HEK293T (cell line): ENCODE results near the gene VWA3B.

Experiments used
- CTCF ChIA-PET: fragments of 350-600 bp; formaldehyde crosslinking; extraction: SDS; loops from one replicate; lab custom pipeline; 2021; ENCODE audit warnings: antibody characterized with exemption, inconsistent platforms; lab: Yijun Ruan, JAX
- POLR2A ChIA-PET: fragments of 350-600 bp; formaldehyde crosslinking; extraction: SDS; loops from one replicate; lab custom pipeline; 2020; ENCODE audit warnings: antibody characterized with exemption, inconsistent platforms; lab: Yijun Ruan, JAX
- DNase-seq: peaks from one replicate; pipeline ENCODE4 v3.0.0; 2012; ENCODE audit warnings: mixed read lengths; ENCODE audit errors: extremely low spot score
- ARNT ChIP-seq: fragments of 450-650 bp; IDR thresholded peaks from 2 replicates; pipeline ENCODE4 v1.6.1; 2017; ENCODE audit warnings: mild to moderate bottlenecking
- BHLHE40 ChIP-seq: fragments of 450-650 bp; IDR thresholded peaks from 2 replicates; pipeline ENCODE4 v1.6.1; 2016; ENCODE audit warnings: mild to moderate bottlenecking, moderate library complexity, borderline replicate concordance
- CTBP1 ChIP-seq: fragments of 450-650 bp; IDR thresholded peaks from 2 replicates; pipeline ENCODE4 v1.6.1; 2016; ENCODE audit warnings: borderline replicate concordance
- ELF4 ChIP-seq: fragments of 450-650 bp; IDR thresholded peaks from 2 replicates; pipeline ENCODE4 v1.6.1; 2017; ENCODE audit warnings: antibody characterized with exemption
- FOXA1 ChIP-seq: fragments of 450-650 bp; IDR thresholded peaks from 2 replicates; pipeline ENCODE4 v1.6.1; 2016; ENCODE audit warnings: mild to moderate bottlenecking
- FOXK2 ChIP-seq: fragments of 450-650 bp; IDR thresholded peaks from 2 replicates; pipeline ENCODE4 v1.6.1; 2016; ENCODE audit warnings: mild to moderate bottlenecking
- FOXM1 ChIP-seq: fragments of 450-650 bp; IDR thresholded peaks from 2 replicates; pipeline ENCODE4 v1.6.1; 2017; ENCODE audit warnings: mild to moderate bottlenecking, borderline replicate concordance
- HDGF ChIP-seq: fragments of 450-650 bp; IDR thresholded peaks from 2 replicates; pipeline ENCODE4 v1.6.1; 2017; ENCODE audit warnings: antibody characterized with exemption, borderline replicate concordance
- L3MBTL2 ChIP-seq: fragments of 450-650 bp; conservative IDR thresholded peaks from 2 replicates; pipeline ENCODE4 v1.6.1; 2016; ENCODE audit warnings: mild to moderate bottlenecking
- LEF1 ChIP-seq: fragments of 450-650 bp; IDR thresholded peaks from 2 replicates; pipeline ENCODE4 v1.6.1; 2017; ENCODE audit warnings: mild to moderate bottlenecking, borderline replicate concordance
- NFRKB ChIP-seq: fragments of 450-650 bp; IDR thresholded peaks from 2 replicates; pipeline ENCODE4 v1.6.1; 2016; ENCODE audit warnings: mild to moderate bottlenecking, moderate library complexity
- PKNOX1 ChIP-seq: fragments of 450-650 bp; IDR thresholded peaks from 2 replicates; pipeline ENCODE4 v1.6.1; 2016
- SP1 ChIP-seq: fragments of 450-650 bp; IDR thresholded peaks from 2 replicates; pipeline ENCODE4 v1.6.1; 2017
- SUZ12 ChIP-seq: fragments of 450-650 bp; IDR thresholded peaks from 2 replicates; pipeline ENCODE4 v1.6.1; 2016; ENCODE audit warnings: mild to moderate bottlenecking
- TARDBP ChIP-seq: fragments of 450-650 bp; IDR thresholded peaks from 2 replicates; pipeline ENCODE4 v1.6.1; 2016
- ZNF384 ChIP-seq: fragments of 450-650 bp; IDR thresholded peaks from 2 replicates; pipeline ENCODE4 v1.6.1; 2016

VWA3B gene

GRCh38 chr2:98308068-98308467 is 221.1 kb downstream of the VWA3B start:
- no peak for DNase-seq
- ChIA-PET CTCF (no interaction called here), POLR2A (no interaction called here)
- TF ChIP-seq FOXM1 (no peak), TARDBP (no peak), FOXK2 (no peak), L3MBTL2 (no peak), SP1 (no peak), ARNT (no peak), PKNOX1 (no peak), CTBP1 (no peak), SUZ12 (no peak), LEF1 (no peak), FOXA1 (no peak), NFRKB (no peak), BHLHE40 (no peak)

GRCh38 chr2:98308532-98308931 is 221.6 kb downstream of the VWA3B start:
- POLR2A ChIA-PET = no interaction called here
- CTCF ChIA-PET = no interaction called here
- no peak for DNase-seq
- no peak for TF ChIP-seq TARDBP
- no peak for TF ChIP-seq LEF1
- TF ChIP-seq PKNOX1 = no peak
- TF ChIP-seq BHLHE40 = no peak
- no peak for TF ChIP-seq SP1
- TF ChIP-seq SUZ12 = no peak
- no peak for TF ChIP-seq CTBP1
- no peak for TF ChIP-seq L3MBTL2
- no peak for TF ChIP-seq FOXA1
- TF ChIP-seq FOXK2 = no peak
- no peak for TF ChIP-seq ZNF384
- TF ChIP-seq NFRKB = no peak
- TF ChIP-seq FOXM1 = no peak
- TF ChIP-seq ARNT = no peak

DNA sequence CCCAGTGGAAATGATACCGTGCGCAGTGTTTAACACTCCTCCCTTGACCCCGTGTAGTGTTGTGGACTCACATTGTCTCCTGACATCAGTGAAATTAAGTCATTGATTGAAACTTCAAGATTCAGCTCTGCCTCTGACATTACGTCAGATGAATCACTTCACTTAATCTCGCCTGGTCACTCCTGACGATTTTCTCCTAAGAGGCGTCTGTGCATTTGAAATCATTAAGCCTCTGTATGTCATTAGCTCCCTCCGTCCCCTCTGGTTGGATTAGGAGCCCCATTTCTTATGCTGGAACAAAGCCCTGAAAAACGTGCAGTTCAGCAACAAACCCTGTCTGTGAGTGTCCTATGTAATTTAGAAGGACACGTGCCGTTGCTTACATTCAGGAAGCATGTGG is 222.6 kb downstream of the VWA3B start:
- CTCF ChIA-PET = no interaction called here
- no peak for DNase-seq
- POLR2A ChIA-PET = no interaction called here
- TF ChIP-seq TARDBP (no peak), FOXA1 (no peak), HDGF (no peak), ELF4 (no peak), L3MBTL2 (no peak), BHLHE40 (no peak), NFRKB (no peak), ZNF384 (no peak), SUZ12 (no peak), ARNT (no peak), CTBP1 (no peak), FOXK2 (no peak)

DNA sequence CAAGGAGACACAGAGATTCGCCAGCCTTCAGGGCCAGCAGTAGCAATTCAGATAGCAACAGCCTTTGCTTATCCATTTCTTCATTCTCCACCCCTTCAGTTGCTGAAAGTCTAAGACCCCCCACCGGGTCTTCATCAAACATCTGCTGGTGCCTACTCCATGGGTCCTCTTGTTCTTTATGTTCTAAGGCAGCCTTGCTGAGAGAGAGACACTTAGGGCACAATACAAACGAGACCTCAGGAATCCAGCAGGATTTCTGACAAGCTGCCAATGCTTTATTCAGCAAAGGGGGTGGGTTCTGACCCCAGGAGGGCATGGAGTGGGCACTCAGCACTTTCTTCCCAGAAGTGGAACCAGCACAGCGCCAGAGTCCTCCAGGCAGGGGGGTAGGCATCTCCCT is 223.0 kb downstream of the VWA3B start:
- TF ChIP-seq ZNF384 (no peak), CTBP1 (no peak), FOXM1 (no peak), SP1 (no peak), FOXK2 (no peak), TARDBP (no peak), LEF1 (no peak), L3MBTL2 (no peak), BHLHE40 (no peak), ELF4 (no peak), NFRKB (no peak), FOXA1 (no peak), SUZ12 (no peak), PKNOX1 (no peak), ARNT (no peak), HDGF (no peak)
- CTCF ChIA-PET = no interaction called here
- POLR2A ChIA-PET = no interaction called here
- DNase-seq = no peak

GRCh38 chr2:98311090-98311489 is 224.1 kb downstream of the VWA3B start:
- CTCF ChIA-PET = no interaction called here
- no peak for TF ChIP-seq ELF4
- no peak for TF ChIP-seq HDGF
- TF ChIP-seq FOXK2 = no peak
- no peak for TF ChIP-seq FOXA1
- TF ChIP-seq FOXM1 = no peak
- TF ChIP-seq ARNT = no peak
- no peak for TF ChIP-seq ZNF384
- no peak for TF ChIP-seq SUZ12
- no peak for TF ChIP-seq PKNOX1
- no peak for TF ChIP-seq SP1
- TF ChIP-seq CTBP1 = no peak
- TF ChIP-seq LEF1 = no peak
- POLR2A ChIA-PET = no interaction called here
- DNase-seq = no peak
